Neural cell (in vitro differentiated cells): ENCODE data around the gene UGGT1. TPM values are rescaled to one million over a fixed set of nuclear protein-coding genes. Genes with fewer than 3 reads are reported as not detected.

Experiments
- H2AFZ ChIP-seq: fragments of 200-600, 300-800 bp; sonication (generic), shearing (Covaris generic); 2 replicates; pipeline ENCODE4 v1.6.0; 2014; ENCODE audit warnings: low read depth, mild to moderate bottlenecking, antibody characterized with exemption, low read length, moderate library complexity
- H3F3A ChIP-seq: fragments of 200-600 bp; shearing (Covaris generic); 2 replicates; pipeline ENCODE4 v1.6.1; 2016; ENCODE audit warnings: mild to moderate bottlenecking, moderate library complexity, mixed read lengths, antibody characterized with exemption, low read length; ENCODE audit not compliant: insufficient read depth, poor library complexity, severe bottlenecking
- H3K27ac ChIP-seq: fragments of 200-600, 300-800 bp; sonication (generic), shearing (Covaris generic); 2 replicates; pipeline ENCODE4 v1.5.1; 2014; ENCODE audit warnings: mild to moderate bottlenecking, low read length, moderate library complexity
- H3K27me3 ChIP-seq: fragments of 300-800, 200-600 bp; sonication (generic), shearing (Covaris generic); 2 replicates; pipeline ENCODE4 v1.6.0; 2014; ENCODE audit warnings: mild to moderate bottlenecking, low read depth, low read length, moderate library complexity; ENCODE audit not compliant: insufficient read depth
- H3K36me3 ChIP-seq: fragments of 300-800, 200-600 bp; sonication (generic), shearing (Covaris generic); 2 replicates; pipeline ENCODE4 v1.5.1; 2014; ENCODE audit warnings: mild to moderate bottlenecking, antibody characterized with exemption, low read length, moderate library complexity; ENCODE audit not compliant: insufficient read depth
- H3K4me2 ChIP-seq: fragments of 300-800, 200-600 bp; sonication (generic), shearing (Covaris generic); 2 replicates; pipeline ENCODE4 v1.6.0; 2014; ENCODE audit warnings: mild to moderate bottlenecking, low read length
- H3K4me3 ChIP-seq: fragments of 300-800, 200-600 bp; sonication (generic), shearing (Covaris generic); 2 replicates; pipeline ENCODE4 v1.5.1; 2014; ENCODE audit warnings: mild to moderate bottlenecking, low read length, moderate library complexity
- H3K79me2 ChIP-seq: fragments of 200-600 bp; shearing (Covaris generic); replicated peaks from 2 replicates; pipeline ENCODE4 v1.6.0; 2014; ENCODE audit warnings: mild to moderate bottlenecking, low read length, moderate library complexity; ENCODE audit not compliant: insufficient read depth
- H3K9ac ChIP-seq: fragments of 300-800, 200-600 bp; sonication (generic), shearing (Covaris generic); 2 replicates; pipeline ENCODE4 v1.6.1; 2016; ENCODE audit warnings: mild to moderate bottlenecking, low read length, mixed read lengths
- H3K9me2 ChIP-seq: fragments of 200-600 bp; shearing (Covaris generic); 2 replicates; pipeline ENCODE4 v1.6.1; 2016; ENCODE audit warnings: mild to moderate bottlenecking, low read length, mixed read lengths; ENCODE audit not compliant: insufficient read depth
- H3K9me3 ChIP-seq: fragments of 200-600, 300-800 bp; sonication (generic), shearing (Covaris generic); 2 replicates; pipeline ENCODE4 v1.6.1; 2016; ENCODE audit warnings: mild to moderate bottlenecking, mixed run types, low read length, moderate library complexity, mixed read lengths
- H4K20me1 ChIP-seq: fragments of 200-600 bp; shearing (Covaris generic); 2 replicates; pipeline ENCODE4 v1.6.1; 2016; ENCODE audit warnings: mild to moderate bottlenecking, mixed run types; ENCODE audit not compliant: insufficient read depth
- EP300 ChIP-seq: fragments of 450-650 bp; conservative IDR thresholded peaks from 2 replicates; pipeline ENCODE4 v1.6.1; 2014; ENCODE audit warnings: antibody characterized with exemption, mild to moderate bottlenecking, moderate library complexity; ENCODE audit not compliant: poor library complexity, severe bottlenecking
- EZH2 ChIP-seq: fragments of 200-600, 300-800 bp; shearing (Covaris generic), sonication (generic); IDR thresholded peaks from 2 replicates; pipeline ENCODE4 v1.6.1; 2014; ENCODE audit warnings: antibody characterized with exemption, low read length, borderline replicate concordance, mild to moderate bottlenecking; ENCODE audit not compliant: insufficient read depth, poor library complexity, severe bottlenecking
- MXI1 ChIP-seq: fragments of 450-650 bp; conservative IDR thresholded peaks from 2 replicates; pipeline ENCODE4 v1.6.1; 2014; ENCODE audit warnings: antibody characterized with exemption, mild to moderate bottlenecking; ENCODE audit not compliant: poor library complexity, severe bottlenecking
- POLR2AphosphoS5 ChIP-seq: IDR thresholded peaks from 2 replicates; pipeline ENCODE4 v1.6.1; 2012
- RAD21 ChIP-seq: fragments of 450-650 bp; conservative IDR thresholded peaks from 2 replicates; pipeline ENCODE4 v1.6.1; 2014; ENCODE audit warnings: antibody characterized with exemption, mild to moderate bottlenecking, moderate library complexity
- SMC3 ChIP-seq: fragments of 450-650 bp; conservative IDR thresholded peaks from 2 replicates; pipeline ENCODE4 v1.6.1; 2014; ENCODE audit warnings: antibody characterized with exemption, mild to moderate bottlenecking, moderate library complexity; ENCODE audit not compliant: poor library complexity
- TAF1 ChIP-seq: IDR thresholded peaks from 2 replicates; pipeline ENCODE4 v1.6.1; 2012; ENCODE audit warnings: low read depth
- polyA plus RNA-seq: library from polyadenylated mRNA; depleted of rRNA; stranded (reverse); fragments of >200 nt; gene quantifications from 2 replicates; pipeline ENCODE4 v1.2.3, GENCODE V29; 2014
- TF ChIP-seq, protein P1 (sequence below): fragments of 450-650 bp; IDR thresholded peaks from 2 replicates; pipeline ENCODE4 v1.5.1; 2014; ENCODE audit warnings: antibody characterized with exemption, mild to moderate bottlenecking, moderate library complexity; ENCODE audit not compliant: poor library complexity, severe bottlenecking
- TF ChIP-seq, protein P2 (sequence below): IDR thresholded peaks from 2 replicates; pipeline ENCODE4 v1.6.1; 2012; ENCODE audit warnings: borderline replicate concordance

The UGGT1 gene
- polyA plus RNA-seq, 1 donor from 2014 or later, result 26.3 TPM

DNA sequence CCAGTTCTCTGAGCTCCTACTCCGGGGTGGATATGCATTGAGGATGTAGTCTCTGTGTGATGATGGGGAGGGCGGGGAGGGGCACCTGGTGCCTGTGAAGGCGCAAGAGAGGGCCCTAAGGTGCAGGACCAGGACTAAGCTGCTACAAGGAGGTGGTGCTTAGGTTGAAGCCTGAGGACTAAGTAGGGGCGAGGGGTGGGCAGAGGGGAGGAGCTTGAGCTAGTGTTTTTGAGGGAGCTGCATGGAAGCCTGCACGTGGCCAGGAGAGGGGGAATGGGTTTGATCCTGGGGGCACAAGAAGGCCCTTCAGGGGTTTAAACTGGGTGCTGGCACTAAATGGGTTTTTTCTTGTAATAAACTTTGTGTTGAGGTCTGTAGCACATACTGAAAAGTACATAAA is 105.0 kb downstream of the UGGT1 start:
- H3K36me3 ChIP-seq, result no peaks in the 10 kb centered on the region
- no peaks in the 10 kb centered on the region for H3K9me3 ChIP-seq
- no peaks in the 10 kb centered on the region for H3K79me2 ChIP-seq
- H3K9me2 ChIP-seq, result no peaks in the 10 kb centered on the region
- TF ChIP-seq, protein P1, sequence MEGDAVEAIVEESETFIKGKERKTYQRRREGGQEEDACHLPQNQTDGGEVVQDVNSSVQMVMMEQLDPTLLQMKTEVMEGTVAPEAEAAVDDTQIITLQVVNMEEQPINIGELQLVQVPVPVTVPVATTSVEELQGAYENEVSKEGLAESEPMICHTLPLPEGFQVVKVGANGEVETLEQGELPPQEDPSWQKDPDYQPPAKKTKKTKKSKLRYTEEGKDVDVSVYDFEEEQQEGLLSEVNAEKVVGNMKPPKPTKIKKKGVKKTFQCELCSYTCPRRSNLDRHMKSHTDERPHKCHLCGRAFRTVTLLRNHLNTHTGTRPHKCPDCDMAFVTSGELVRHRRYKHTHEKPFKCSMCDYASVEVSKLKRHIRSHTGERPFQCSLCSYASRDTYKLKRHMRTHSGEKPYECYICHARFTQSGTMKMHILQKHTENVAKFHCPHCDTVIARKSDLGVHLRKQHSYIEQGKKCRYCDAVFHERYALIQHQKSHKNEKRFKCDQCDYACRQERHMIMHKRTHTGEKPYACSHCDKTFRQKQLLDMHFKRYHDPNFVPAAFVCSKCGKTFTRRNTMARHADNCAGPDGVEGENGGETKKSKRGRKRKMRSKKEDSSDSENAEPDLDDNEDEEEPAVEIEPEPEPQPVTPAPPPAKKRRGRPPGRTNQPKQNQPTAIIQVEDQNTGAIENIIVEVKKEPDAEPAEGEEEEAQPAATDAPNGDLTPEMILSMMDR, result no peak
- H3K4me2 ChIP-seq, result no peak overlapping the region
- H3K27ac ChIP-seq, result no peak overlapping the region
- H3F3A ChIP-seq, result no peaks in the 10 kb centered on the region
- H3K9ac ChIP-seq, result no peak overlapping the region
- H3K4me3 ChIP-seq, result no peak overlapping the region
- no peak overlapping the region for H2AFZ ChIP-seq
- H3K27me3 ChIP-seq, result no peaks in the 10 kb centered on the region
- no peaks in the 10 kb centered on the region for H4K20me1 ChIP-seq

GRCh38 chr2:128196471-128196931 is 105.5 kb downstream of the UGGT1 start:
- no peak overlapping the region for H3K27ac ChIP-seq
- no peaks in the 10 kb centered on the region for H3K36me3 ChIP-seq
- H3K9ac ChIP-seq, result no peak overlapping the region
- H2AFZ ChIP-seq, result no peak overlapping the region
- H3K9me3 ChIP-seq, result no peaks in the 10 kb centered on the region
- H3K9me2 ChIP-seq, result no peaks in the 10 kb centered on the region
- H3F3A ChIP-seq, result no peaks in the 10 kb centered on the region
- TF ChIP-seq EZH2 (no peak), TAF1 (no peak), POLR2AphosphoS5 (no peak), EP300 (no peak), MXI1 (no peak), RAD21 (no peak), SMC3 (no peak)
- TF ChIP-seq, protein P1, result no peak
- TF ChIP-seq, protein P2, sequence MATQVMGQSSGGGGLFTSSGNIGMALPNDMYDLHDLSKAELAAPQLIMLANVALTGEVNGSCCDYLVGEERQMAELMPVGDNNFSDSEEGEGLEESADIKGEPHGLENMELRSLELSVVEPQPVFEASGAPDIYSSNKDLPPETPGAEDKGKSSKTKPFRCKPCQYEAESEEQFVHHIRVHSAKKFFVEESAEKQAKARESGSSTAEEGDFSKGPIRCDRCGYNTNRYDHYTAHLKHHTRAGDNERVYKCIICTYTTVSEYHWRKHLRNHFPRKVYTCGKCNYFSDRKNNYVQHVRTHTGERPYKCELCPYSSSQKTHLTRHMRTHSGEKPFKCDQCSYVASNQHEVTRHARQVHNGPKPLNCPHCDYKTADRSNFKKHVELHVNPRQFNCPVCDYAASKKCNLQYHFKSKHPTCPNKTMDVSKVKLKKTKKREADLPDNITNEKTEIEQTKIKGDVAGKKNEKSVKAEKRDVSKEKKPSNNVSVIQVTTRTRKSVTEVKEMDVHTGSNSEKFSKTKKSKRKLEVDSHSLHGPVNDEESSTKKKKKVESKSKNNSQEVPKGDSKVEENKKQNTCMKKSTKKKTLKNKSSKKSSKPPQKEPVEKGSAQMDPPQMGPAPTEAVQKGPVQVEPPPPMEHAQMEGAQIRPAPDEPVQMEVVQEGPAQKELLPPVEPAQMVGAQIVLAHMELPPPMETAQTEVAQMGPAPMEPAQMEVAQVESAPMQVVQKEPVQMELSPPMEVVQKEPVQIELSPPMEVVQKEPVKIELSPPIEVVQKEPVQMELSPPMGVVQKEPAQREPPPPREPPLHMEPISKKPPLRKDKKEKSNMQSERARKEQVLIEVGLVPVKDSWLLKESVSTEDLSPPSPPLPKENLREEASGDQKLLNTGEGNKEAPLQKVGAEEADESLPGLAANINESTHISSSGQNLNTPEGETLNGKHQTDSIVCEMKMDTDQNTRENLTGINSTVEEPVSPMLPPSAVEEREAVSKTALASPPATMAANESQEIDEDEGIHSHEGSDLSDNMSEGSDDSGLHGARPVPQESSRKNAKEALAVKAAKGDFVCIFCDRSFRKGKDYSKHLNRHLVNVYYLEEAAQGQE, result no peak
- no peak overlapping the region for H3K4me2 ChIP-seq
- no peaks in the 10 kb centered on the region for H3K27me3 ChIP-seq
- H3K4me3 ChIP-seq, result no peak overlapping the region
- H4K20me1 ChIP-seq, result no peaks in the 10 kb centered on the region
- no peaks in the 10 kb centered on the region for H3K79me2 ChIP-seq
